Measurements from ENCODE around the gene ZFPL1.
"Not testable (repeated sequence)": the region's sequence is repeated elsewhere in the genome, so short reads cannot be mapped to it uniquely, and the experiment has no call there.

ZFPL1 gene

GRCh38 chr11:65115361-65116082 is 31.5 kb downstream of the ZFPL1 start:
- DNase-seq = no peak

DNA sequence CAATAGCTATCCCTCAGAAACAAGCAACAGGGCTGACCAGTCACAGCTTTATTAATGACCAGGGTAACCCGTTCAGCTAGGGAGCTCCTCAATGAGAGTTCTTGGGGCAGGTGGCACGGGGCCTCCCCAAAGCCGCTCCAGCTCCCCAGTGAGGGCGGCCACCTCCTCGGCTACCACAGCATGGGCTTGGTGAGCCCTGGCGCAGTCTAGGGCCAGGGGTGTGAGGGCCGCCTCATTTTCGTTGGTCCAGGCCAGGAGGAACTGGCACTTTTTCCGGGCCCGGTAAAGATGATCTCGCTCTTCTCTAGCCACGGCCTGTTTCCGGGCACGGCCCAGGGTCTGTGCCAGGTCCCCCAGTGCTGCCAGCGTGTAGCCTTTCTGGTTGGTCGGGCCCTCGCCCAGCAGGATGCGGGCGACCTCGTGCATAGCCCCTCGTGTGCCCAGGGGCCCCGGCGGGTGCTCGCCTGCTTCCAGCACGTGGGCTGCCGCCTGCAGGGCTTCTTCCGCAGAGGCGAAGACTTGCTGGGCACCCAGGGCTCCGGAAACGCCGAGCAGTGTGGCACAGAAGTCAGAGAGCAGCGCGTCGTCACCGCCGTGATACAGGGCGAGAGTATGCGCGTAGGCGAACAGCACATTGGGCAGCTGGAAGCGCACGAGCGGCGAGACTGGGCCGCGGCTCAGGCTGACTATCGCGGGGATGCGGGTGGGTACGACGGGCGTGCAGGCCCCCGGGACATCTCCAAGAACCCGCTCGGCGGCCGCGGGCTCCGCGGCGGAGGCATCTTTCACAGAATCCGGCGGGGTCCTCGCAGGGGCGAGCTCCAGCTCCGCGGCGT is 32.6 kb downstream of the ZFPL1 start:
- peak; percentile 54 for DNase-seq

DNA sequence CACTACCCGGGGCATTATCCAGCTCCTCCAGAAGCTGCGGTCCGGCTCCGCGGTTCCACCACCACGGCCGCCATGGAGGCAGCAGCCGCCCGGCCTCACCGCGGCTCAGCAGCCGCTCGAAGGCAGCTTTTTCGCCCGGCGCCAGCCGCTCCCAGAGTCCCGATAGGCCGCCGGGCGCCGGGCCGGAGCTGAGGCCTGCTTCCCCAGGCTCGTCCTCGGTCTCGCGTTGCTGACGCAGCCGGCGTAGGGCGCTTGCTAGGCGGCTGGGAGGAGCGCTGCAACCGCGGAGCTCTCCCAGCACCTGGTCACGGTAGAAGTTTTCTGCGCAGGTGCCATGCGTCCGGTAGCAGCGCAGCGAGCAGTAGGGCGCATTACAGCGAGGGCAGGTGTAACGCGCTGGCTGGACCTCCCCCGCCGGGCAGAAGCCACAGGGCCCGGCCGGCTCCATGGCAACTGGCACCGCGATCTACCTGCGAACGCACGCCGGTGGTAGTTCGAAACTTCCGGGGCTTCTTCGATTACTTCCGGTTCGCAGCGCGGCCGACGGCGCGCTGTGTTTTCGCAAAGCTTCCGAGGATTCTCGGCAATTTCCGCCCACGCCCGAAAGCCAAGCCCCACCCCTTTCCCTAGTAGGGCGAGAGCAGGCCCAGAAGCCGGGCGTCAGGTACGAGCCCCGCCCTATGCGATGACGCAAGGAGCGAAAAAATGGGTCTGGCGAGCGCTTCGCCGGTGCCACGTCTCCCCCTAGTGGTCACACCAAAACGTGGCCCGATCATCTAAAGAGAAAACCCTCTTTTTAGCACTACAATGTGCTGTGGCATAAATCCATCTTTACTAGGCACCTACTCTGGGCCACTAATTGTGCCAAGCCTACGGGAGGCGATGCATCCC is 33.4 kb downstream of the ZFPL1 start, which contains the start of gene ZNHIT2:
Gene ZNHIT2 (minus strand): TSS at position 496 of the 891 bp plus-strand sequence. CDS start 48 bp downstream, at position 448.
- DNase-seq = peak; percentile 100

DNA sequence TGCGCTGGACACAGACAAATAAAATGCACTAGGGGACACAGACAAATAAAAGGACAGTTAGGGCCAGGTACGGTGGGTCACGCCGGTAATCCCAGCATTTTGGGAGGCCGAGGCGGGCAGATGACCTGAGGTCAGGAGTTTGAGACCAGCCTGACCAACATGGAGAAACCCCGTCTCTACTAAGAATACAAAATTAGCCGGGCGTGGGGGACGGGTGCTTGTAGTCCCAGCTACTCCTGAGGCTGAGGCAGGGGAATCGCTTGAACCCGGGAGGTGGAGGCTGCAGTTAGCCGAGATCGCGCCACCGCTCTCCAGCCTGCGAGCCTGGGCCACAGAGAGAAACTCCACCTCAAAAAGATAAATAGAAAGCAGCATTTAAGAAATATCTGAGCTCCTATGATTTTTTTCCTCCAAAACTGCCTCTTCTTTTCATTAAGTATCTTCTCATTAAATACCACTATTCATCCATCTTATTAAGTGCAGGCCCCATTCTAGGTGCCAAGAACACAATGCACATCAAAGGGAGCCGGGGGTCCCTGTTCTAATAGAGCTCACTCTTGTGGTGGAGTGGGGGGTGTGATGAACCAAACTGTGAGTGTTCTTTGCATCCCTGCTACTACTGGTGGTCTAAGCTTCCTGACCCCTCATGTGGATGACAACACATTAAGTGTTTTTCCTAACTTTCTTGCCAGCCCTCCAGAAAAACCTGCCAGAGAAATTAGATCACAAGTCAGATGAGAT is 34.2 kb downstream of the ZFPL1 start:
- no peak for DNase-seq

- DNase-seq = not testable (repeated sequence)
Measured at GRCh38 chr11:65118891-65119669, 35.1 kb downstream of the ZFPL1 start.

- DNase-seq = no peak
Measured at GRCh38 chr11:65119670-65119995, 35.6 kb downstream of the ZFPL1 start.

DNA sequence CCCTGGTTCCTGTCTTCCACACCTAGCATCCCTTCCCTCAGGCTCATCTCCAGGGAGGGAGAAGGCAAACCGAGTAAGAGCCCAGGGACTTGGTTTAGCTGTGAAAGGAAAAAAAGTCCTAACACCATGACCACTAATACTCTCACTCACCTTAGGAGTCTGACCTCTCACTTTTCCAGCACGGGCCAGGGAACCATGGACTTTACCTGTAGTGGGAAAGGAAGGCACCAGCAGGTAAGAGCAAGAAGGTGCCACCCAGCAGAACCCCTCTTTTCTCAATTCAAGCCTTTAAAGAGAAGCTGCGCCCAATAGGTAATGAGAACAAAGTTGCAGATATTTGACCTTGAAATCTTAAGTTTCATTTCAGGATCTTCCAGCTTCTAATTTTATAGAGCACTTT is 36.8 kb downstream of the ZFPL1 start:
- DNase-seq = no peak

DNA sequence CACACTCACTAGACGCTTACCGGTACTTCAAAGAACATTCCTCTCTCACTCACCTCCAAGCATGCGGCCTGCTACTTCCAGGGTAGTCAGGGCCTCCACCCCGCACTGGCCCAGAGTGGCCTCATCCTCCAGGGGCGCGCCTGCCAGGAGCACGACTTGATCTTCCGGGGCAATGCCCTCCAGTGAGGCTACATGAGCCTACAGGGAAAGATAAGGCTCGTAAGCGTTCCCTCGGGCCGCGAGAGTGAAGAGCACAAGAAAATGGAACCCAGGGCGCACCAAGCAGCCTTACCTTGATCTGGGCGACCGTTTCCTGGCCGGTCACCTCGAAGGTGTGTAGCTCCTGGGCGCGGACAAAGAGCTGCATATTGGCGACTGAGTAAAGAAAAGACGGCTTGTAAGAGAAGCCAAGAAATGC is 37.4 kb downstream of the ZFPL1 start:
- DNase-seq = no peak

- peak; percentile 98 for DNase-seq
Measured at GRCh38 chr11:65121865-65122696, 38.1 kb downstream of the ZFPL1 start, which contains the start of the genes FAU and MRPL49. TSS of gene FAU (minus strand) at chr11:65122134. CDS start at chr11:65121813, 321 bp downstream. TSS of gene MRPL49 (plus strand) at chr11:65122321. CDS start at chr11:65122347, 26 bp downstream.

DNA sequence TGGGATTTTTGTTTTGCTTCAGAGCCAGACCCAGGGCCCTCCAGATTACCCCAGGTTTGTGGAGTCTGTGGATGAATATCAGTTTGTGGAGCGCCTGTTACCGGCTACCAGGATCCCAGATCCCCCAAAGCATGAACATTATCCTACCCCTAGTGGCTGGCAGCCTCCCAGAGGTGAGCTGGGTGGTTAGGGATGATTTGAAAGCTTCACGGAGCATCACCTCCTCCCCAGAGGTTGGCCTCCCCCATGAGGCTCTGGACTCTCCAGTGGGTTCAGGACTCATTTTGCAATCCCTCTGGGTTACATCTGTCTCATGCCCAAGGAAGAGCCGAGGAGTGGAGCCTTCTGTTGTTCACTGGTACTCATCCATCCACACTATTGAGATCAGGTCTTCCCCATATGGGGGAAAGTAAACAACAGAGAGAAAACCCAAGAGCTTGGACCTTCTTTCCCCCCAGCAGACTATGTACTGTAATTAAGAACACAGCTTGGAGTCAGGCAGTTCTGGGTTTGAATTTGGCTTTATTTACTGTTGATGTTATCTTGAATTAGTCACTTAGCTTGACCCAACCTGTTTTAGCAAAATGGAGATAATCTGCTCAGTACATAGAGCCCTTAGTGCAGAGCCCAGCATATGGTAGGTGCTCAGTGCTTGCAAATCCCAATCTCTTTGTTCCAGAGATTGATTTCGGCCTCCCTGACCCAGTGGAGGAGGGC is 40.6 kb downstream of the ZFPL1 start:
- DNase-seq = no peak

GRCh38 chr11:65125197-65126056 is 41.4 kb downstream of the ZFPL1 start:
- no peak for DNase-seq

GRCh38 chr11:65126624-65127274 is 42.7 kb downstream of the ZFPL1 start:
- DNase-seq = no peak

DNA sequence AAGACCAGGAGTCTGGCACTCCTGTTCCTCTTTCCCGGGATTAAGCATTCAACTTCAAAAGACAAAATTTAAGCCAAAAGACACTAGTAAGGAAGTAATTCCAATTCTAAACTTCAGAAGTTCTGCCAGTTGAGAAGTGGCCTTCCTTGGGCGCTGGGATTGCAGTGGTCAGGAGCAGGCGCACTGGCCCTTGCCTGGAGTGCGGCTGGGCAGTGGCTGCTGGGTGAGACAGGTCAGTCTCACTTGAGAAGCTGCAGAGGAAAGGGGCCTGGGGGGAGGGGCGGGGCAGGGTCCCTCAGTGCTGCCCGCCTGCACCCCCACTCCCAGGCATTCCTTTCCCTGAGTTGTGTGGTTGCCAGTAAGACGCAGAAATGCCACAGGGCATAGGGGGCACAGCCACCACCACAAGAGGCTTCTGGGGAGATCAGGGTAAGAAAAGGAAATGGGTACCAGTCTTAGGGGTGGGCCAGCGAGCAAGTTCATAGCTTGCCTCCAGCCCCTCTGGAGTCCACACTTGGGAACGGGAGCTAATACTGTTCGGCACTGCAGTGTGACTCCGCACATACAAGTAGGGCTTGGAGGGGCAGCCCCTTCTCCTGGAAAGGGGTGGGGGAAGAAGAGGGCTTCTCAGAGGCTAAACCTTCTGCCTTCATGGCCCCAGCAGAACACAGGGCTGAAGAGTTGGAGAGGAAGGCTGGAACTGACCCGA is 43.6 kb downstream of the ZFPL1 start:
- DNase-seq = no peak

DNA sequence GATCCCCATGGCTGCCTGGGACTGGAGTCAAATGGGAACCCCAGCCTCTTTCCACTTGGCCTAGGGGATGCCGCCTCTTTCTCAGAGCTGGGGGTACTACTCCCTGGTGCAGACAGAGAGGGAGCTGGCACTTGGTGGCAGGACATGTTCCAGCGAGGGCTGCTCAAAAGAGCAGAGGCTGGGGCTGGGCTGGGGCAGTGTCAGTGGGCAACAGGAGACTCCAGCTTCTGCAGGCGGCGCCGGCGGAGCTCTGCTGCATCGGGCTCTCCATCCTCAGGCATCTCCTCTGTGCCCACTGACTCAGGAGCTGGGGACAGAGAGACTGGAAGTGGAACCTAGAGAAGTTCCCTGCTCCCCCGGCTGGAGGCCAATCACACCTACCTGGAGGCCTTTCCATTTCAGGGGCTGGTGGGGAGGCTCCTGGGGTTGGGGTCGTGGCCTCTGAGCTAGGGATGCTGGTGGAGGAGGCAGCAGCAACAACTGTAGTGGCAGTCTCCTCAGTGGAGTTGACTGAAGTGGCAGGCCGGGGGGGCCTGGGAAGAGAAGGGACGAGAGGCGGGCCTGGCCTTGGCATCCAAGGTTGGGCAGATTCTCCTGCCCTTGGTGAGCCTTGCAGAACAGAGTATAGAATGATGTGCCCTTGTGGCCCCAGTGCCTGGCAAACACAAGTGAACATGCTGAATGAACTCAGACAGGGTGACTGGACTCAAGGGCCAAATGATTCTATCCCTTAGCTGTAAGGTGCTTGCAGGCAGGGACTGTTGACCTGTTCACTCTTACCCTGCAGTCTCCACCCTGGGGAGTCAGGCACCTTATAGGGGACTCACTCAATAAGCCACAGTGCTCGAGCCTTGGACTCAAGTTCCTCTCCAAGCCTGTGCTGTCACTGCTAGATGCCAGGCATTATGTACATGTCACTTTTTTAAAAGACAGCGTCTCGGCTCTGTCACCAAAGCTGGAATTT is 44.4 kb downstream of the ZFPL1 start:
- no peak for DNase-seq

- no peak for DNase-seq
Measured at GRCh38 chr11:65129649-65130441, 45.8 kb downstream of the ZFPL1 start.
